K562 (cell line): ENCODE results near the gene HS3ST3B1. TPM values are rescaled to one million over a fixed set of nuclear protein-coding genes. Genes with fewer than 3 reads are reported as not detected.

Experiments used
- ATAC-seq: fragments of 200-7000 bp; cut with Tn5 transposase; 3 replicates; pipeline ENCODE4 v1.9.1; 2020; ENCODE audit warnings: moderate library complexity
- BruUV-seq: library from RNA; stranded (reverse); fragments of 400-500 nt; replicated peaks from 2 replicates; lab custom pipeline; 2021; lab: Mats Ljungman, UMichigan
- CTCF ChIA-PET: fragments of 300-600 bp; formaldehyde crosslinking; extraction: SDS; loops from one replicate; lab custom pipeline; 2021; ENCODE audit warnings: low intra/inter-chr PET ratio; lab: Yijun Ruan, JAX
- POLR2A ChIA-PET: fragments of 300-600, 350-650 bp; sonication (Branson Sonifier 250); formaldehyde crosslinking; extraction: SDS; loops from one replicate; lab custom pipeline; 2021; ENCODE audit warnings: antibody characterized with exemption, inconsistent platforms; lab: Yijun Ruan, JAX
- DNase-seq, 4 experiments: peaks; one replicate each; pipeline versions ENCODE4 v3.0.0 to v3.0.0-alpha.2; 2011 to 2018; ENCODE audit warnings: low spot score in 3 of 4, mixed read lengths in 3 of 4; ENCODE audit errors: extremely low read depth in 1 of 4
- FAIRE-seq: peaks from 2 replicates; lab custom pipeline; 2011; peaks lifted over from hg19 to GRCh38; lab: Jason Lieb, UNC
- H2AFZ ChIP-seq: 2 replicates; pipeline ENCODE4 v1.6.0; 2011; ENCODE audit warnings: low read depth, low read length, control low read depth, inconsistent platforms
- H3K27ac ChIP-seq: fragments of 200-600 bp; 3 replicates; pipeline ENCODE4 v1.8.0; 2011; ENCODE audit warnings: low read depth, mild to moderate bottlenecking, control low read depth, inconsistent platforms, low read length, moderate library complexity, mixed read lengths; ENCODE audit errors: extremely low read depth
- H3K27me3 ChIP-seq, 2 experiments: fragments of 300-600 bp in 1 of 2; 2 replicates in 1 of 2; 3 replicates in 1 of 2; pipeline versions ENCODE4 v1.6.0 to v1.8.0; 2011; ENCODE audit warnings: inconsistent platforms in 2 of 2, low read length in 2 of 2, mild to moderate bottlenecking in 1 of 2, mixed read lengths in 1 of 2, moderate library complexity in 1 of 2; ENCODE audit not compliant: control insufficient read depth in 2 of 2, insufficient read depth in 2 of 2
- H3K36me3 ChIP-seq: fragments of 300-600 bp; 3 replicates; pipeline ENCODE4 v1.8.0; 2011; ENCODE audit warnings: mild to moderate bottlenecking, low read length, inconsistent platforms; ENCODE audit not compliant: control insufficient read depth, insufficient read depth
- H3K4me1 ChIP-seq, 2 experiments: fragments of 200-600 bp in 1 of 2; replicated peaks in 1 of 2; 2 replicates in 1 of 2; 3 replicates in 1 of 2; pipeline versions ENCODE4 v1.5.1 to v1.8.0; 2011; ENCODE audit warnings: inconsistent platforms in 2 of 2, low read length in 2 of 2, mild to moderate bottlenecking in 1 of 2, mixed read lengths in 1 of 2, moderate library complexity in 1 of 2; ENCODE audit not compliant: control insufficient read depth in 2 of 2, insufficient read depth in 2 of 2
- H3K4me2 ChIP-seq: 2 replicates; pipeline ENCODE4 v1.6.1; 2011; ENCODE audit warnings: low read length, control low read depth, inconsistent platforms, mixed read lengths; ENCODE audit not compliant: insufficient read depth
- H3K4me3 ChIP-seq: fragments of 200-600 bp; sonication (generic), shearing (Covaris generic); 2 replicates; pipeline ENCODE4 v1.5.1; 2016; ENCODE audit warnings: control low read depth, inconsistent platforms
- H3K79me2 ChIP-seq: fragments of 200-600 bp; 3 replicates; pipeline ENCODE4 v1.8.0; 2011; ENCODE audit warnings: low read length, inconsistent platforms; ENCODE audit not compliant: control insufficient read depth, insufficient read depth
- H3K9ac ChIP-seq, 2 experiments: 2 replicates each; pipeline versions ENCODE4 v1.6.0 to v1.6.1; 2011; ENCODE audit warnings: low read depth in 2 of 2, low read length in 2 of 2, control low read depth in 1 of 2, inconsistent platforms in 1 of 2, mild to moderate bottlenecking in 1 of 2, mixed read lengths in 1 of 2; ENCODE audit not compliant: insufficient read depth in 1 of 2
- H3K9me1 ChIP-seq: one replicate; pipeline ENCODE4 v1.6.0; 2011; ENCODE audit warnings: inconsistent platforms, mild to moderate bottlenecking, low read length, moderate library complexity; ENCODE audit not compliant: control insufficient read depth, insufficient read depth
- H3K9me3 ChIP-seq: replicated peaks from 2 replicates; pipeline ENCODE4 v1.5.1; 2011; ENCODE audit warnings: low read depth, low read length, inconsistent platforms; ENCODE audit not compliant: control insufficient read depth, insufficient read depth
- H4K20me1 ChIP-seq: replicated peaks from 2 replicates; pipeline ENCODE4 v1.6.1; 2011; ENCODE audit warnings: low read length, inconsistent platforms, mixed read lengths; ENCODE audit not compliant: control insufficient read depth, insufficient read depth
- BCLAF1 ChIP-seq, 2 experiments: fragments of 450-650 bp in 1 of 2; IDR thresholded peaks; 2 replicates each; pipeline ENCODE4 v1.6.1; 2011 to 2017; ENCODE audit warnings: low read depth in 2 of 2, antibody characterized with exemption in 1 of 2, borderline replicate concordance in 1 of 2, low read length in 1 of 2, mild to moderate bottlenecking in 1 of 2, mixed read lengths in 1 of 2; ENCODE audit not compliant: control insufficient read depth in 1 of 2
- C11orf30 ChIP-seq: fragments of 450-650 bp; IDR thresholded peaks from 2 replicates; pipeline ENCODE4 v1.6.1; 2016; ENCODE audit warnings: low read depth, mild to moderate bottlenecking
- CBFA2T2 ChIP-seq: fragments of 450-650 bp; conservative IDR thresholded peaks from 2 replicates; pipeline ENCODE4 v1.6.1; 2017; ENCODE audit warnings: mild to moderate bottlenecking
- CREB3L1 ChIP-seq: fragments of 450-650 bp; IDR thresholded peaks from 2 replicates; pipeline ENCODE4 v1.6.1; 2014; ENCODE audit warnings: low read depth, mild to moderate bottlenecking, moderate library complexity, borderline replicate concordance
- CTBP1 ChIP-seq: fragments of 450-650 bp; IDR thresholded peaks from 2 replicates; pipeline ENCODE4 v1.6.1; 2016; ENCODE audit warnings: borderline replicate concordance
- DDX20 ChIP-seq: fragments of 450-650 bp; IDR thresholded peaks from 2 replicates; pipeline ENCODE4 v1.6.1; 2016; ENCODE audit warnings: missing genetic modification characterization, low read depth, mild to moderate bottlenecking, missing compliant biosample characterization, moderate library complexity
- EGR1 ChIP-seq: fragments of 450-650 bp; conservative IDR thresholded peaks from 2 replicates; pipeline ENCODE4 v1.6.1; 2017; ENCODE audit warnings: mild to moderate bottlenecking
- ETS1 ChIP-seq: conservative IDR thresholded peaks from 2 replicates; pipeline ENCODE4 v1.6.1; 2011; ENCODE audit warnings: low read depth, mild to moderate bottlenecking, low read length; ENCODE audit not compliant: control insufficient read depth
- LCOR ChIP-seq: sonication (generic); formaldehyde crosslinking; IDR thresholded peaks from 2 replicates; pipeline ENCODE4 v1.8.0; 2022; ENCODE audit warnings: mild to moderate bottlenecking, missing genetic modification reagents
- MED1 ChIP-seq: sonication (generic); formaldehyde crosslinking; IDR thresholded peaks from 2 replicates; pipeline ENCODE4 v1.8.1; 2023; ENCODE audit warnings: missing genetic modification reagents, borderline replicate concordance
- MIER1 ChIP-seq: fragments of 450-650 bp; IDR thresholded peaks from 2 replicates; pipeline ENCODE4 v1.6.1; 2016; ENCODE audit warnings: antibody characterized with exemption, mild to moderate bottlenecking, low read depth
- RFX1 ChIP-seq: fragments of 450-650 bp; IDR thresholded peaks from 2 replicates; pipeline ENCODE4 v1.6.1; 2016; ENCODE audit warnings: mild to moderate bottlenecking, moderate library complexity
- ZNF586 ChIP-seq: fragments of 450-650 bp; formaldehyde crosslinking; conservative IDR thresholded peaks from 2 replicates; pipeline ENCODE4 v1.4.0; 2020; ENCODE audit warnings: mild to moderate bottlenecking, moderate library complexity
- WGBS: fragments of 100-300 bp; shearing (Covaris generic); methylation state at CpG from one replicate; pipeline ENCODE4 v1.1.6; 2016; ENCODE audit warnings: low coverage, mixed read lengths; ENCODE audit not compliant: insufficient coverage; ENCODE audit errors: missing lambda C conversion rate; 5-methylcytosine and 5-hydroxymethylcytosine counted together
- in situ Hi-C: fragments of 300-500 bp; cut with MboI; formaldehyde crosslinking; loops from 4 replicates; pipeline ENCODE4 v1.15.0; 2018; ENCODE audit warnings: inconsistent platforms, mixed read lengths
- intact Hi-C: fragments of 100-400 bp; cut with micrococcal nuclease; formaldehyde crosslinking; loops from 2 replicates; pipeline ENCODE4 v1.14.2; 2022
- polyA plus RNA-seq, 8 experiments: library from polyadenylated mRNA; depleted of rRNA in 4 of 8; stranded (reverse) in 5 of 8; unstranded in 3 of 8; fragments of >200 nt; fragmentation: Nextera tagmentation in 2 of 8; fragmentation: Illumina TruSeq in 1 of 8; extraction: Ambion mirVana in 2 of 8; extraction: Trizol in 1 of 8; gene quantifications; 2 replicates each; pipeline versions ENCODE4 v1.2.1 to v1.2.3, GENCODE V29; 2011 to 2014; ENCODE audit warnings: inconsistent platforms in 1 of 8, missing spikeins in 1 of 8
- total RNA-seq, 7 experiments: library from RNA; depleted of rRNA in 6 of 7; stranded (reverse); fragments of >200 nt in 6 of 7; fragmentation: Illumina TruSeq in 2 of 7; extraction: Trizol in 2 of 7; gene quantifications; 2 replicates each; pipeline versions ENCODE4 v1.2.1 to v1.2.3, GENCODE V29; 2011 to 2021; ENCODE audit warnings: low replicate concordance in 1 of 7

HS3ST3B1 gene
- total and polyA plus RNA-seq, 9 of the 15 experiments (the other 6 are each of a cell fraction or from before 2014, with no cell fraction given) = 1.9 to 12.9 (median 3.7) TPM

GRCh38 chr17:14361470-14361869 lies 60.6 kb downstream of the HS3ST3B1 start:
- in situ Hi-C loops (no loop called here), intact Hi-C loops (no loop called here)
- BruUV-seq = no TSS peak
- Histone ChIP-seq H3K79me2 (no peaks in the 10 kb centered on the region), H3K4me1 (no peaks in the 10 kb centered on the region; a peak in 1 of 5 replicates), H3K9me3 (no peaks in the 10 kb centered on the region), H3K27ac (no peak overlapping the region), H2AFZ (no peak overlapping the region), H3K27me3 (no peaks in the 10 kb centered on the region), H3K4me2 (no peak overlapping the region), H3K9me1 (no peaks in the 10 kb centered on the region), H4K20me1 (no peaks in the 10 kb centered on the region), H3K4me3 (no peak overlapping the region), H3K9ac (no peak overlapping the region), H3K36me3 (no peaks in the 10 kb centered on the region)
- no peak for ATAC-seq
- ChIA-PET CTCF (no interaction called here), POLR2A (no interaction called here)
- WGBS = 25% methylated on average over 2 of the region's 2 CpGs
- no peak for DNase-seq
- no peak for FAIRE-seq
- no peak for TF ChIP-seq RFX1
- no peak for TF ChIP-seq DDX20 (tag)
- no peak for TF ChIP-seq CBFA2T2
- no peak for TF ChIP-seq ZNF586
- TF ChIP-seq MED1 (CRISPR knock-in tag) = no peak
- TF ChIP-seq BCLAF1 (IDR thresholded peaks at IDR 0.05; ENCODE audit: borderline replicate concordance in 1 of 2, control insufficient read depth in 1 of 2, low read depth in 2 of 2, low read length in 1 of 2) = no peak
- TF ChIP-seq LCOR (CRISPR knock-in tag) = no peak
- TF ChIP-seq MIER1 = no peak
- no peak for TF ChIP-seq ETS1
- TF ChIP-seq C11orf30 = no peak
- TF ChIP-seq CREB3L1 = no peak
- TF ChIP-seq CTBP1 = no peak
- TF ChIP-seq EGR1 = no peak
